GM12873 (cell line): ENCODE results near the gene MTLN.

ENCODE experiments used
- TF ChIP-seq, protein P1 (sequence below): IDR thresholded peaks from 2 replicates; pipeline ENCODE4 v1.5.1; 2012; ENCODE audit warnings: low read depth, mild to moderate bottlenecking, moderate library complexity, low read length, control low read depth; ENCODE audit not compliant: insufficient read depth; ENCODE audit errors: missing control alignments

The MTLN gene, protein sequence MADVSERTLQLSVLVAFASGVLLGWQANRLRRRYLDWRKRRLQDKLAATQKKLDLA

GRCh38 chr2:110211938-110212858 is at the start of gene MTLN:
TSS of gene MTLN (minus strand) at chr2:110212547. CDS start at chr2:110212525, 22 bp downstream.
- TF ChIP-seq, protein P1, sequence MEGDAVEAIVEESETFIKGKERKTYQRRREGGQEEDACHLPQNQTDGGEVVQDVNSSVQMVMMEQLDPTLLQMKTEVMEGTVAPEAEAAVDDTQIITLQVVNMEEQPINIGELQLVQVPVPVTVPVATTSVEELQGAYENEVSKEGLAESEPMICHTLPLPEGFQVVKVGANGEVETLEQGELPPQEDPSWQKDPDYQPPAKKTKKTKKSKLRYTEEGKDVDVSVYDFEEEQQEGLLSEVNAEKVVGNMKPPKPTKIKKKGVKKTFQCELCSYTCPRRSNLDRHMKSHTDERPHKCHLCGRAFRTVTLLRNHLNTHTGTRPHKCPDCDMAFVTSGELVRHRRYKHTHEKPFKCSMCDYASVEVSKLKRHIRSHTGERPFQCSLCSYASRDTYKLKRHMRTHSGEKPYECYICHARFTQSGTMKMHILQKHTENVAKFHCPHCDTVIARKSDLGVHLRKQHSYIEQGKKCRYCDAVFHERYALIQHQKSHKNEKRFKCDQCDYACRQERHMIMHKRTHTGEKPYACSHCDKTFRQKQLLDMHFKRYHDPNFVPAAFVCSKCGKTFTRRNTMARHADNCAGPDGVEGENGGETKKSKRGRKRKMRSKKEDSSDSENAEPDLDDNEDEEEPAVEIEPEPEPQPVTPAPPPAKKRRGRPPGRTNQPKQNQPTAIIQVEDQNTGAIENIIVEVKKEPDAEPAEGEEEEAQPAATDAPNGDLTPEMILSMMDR: no peak

DNA sequence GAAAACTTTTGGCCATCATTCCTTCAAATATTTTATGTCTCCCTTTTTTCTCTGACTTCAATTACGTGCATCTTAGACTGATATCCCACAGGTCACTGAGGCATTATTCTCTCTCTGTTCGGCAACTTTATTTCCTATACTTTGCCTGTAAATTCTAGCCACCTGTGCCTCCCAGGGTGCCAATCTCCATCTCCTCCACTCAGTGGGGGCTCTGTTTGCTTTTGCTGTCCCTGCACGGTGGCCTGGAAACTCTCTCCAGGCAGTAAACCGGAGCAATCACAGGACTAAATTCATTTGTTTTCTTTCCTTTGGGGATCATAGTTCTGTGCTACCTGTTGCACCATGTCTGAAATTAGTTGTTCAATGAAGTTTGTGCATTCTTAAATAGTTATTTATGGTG is 9.6 kb upstream of the MTLN start:
- TF ChIP-seq, protein P1: no peak

- TF ChIP-seq, protein P1: no peak
Measured at GRCh38 chr2:110220190-110220564, 7.8 kb upstream of the MTLN start.

DNA sequence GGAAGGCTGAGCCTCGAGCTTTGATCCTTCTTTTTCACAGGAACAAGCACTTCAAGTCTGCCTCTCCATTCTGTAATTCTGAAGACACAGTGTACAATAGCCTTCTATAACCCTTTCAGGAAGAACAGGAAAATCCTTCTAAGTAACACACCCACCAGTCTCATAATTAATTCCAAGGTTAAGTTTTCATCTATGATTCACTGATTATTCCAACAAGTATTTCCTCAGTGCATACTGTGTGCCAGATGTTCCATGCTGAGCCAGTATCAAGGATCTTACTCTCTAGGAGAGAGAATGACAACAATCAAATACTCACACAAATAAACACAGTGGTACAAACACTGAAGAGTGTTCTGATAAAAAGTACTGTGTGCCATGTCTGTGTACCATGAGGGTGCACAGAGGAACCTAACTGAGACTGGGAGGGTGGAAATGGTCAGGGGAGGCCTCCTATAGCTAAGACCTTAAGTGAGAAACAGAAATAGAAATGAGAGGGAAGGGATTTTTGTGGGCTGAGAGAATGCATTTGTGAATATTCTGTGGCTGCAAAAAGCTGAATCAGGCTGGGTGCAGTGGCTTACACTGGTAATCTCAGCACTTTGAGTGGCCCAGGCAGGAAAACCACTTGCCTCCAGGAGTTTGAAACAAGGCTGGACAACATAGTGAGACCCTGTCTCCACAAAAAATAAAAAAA is 7.3 kb upstream of the MTLN start:
- TF ChIP-seq, protein P1: no peak

DNA sequence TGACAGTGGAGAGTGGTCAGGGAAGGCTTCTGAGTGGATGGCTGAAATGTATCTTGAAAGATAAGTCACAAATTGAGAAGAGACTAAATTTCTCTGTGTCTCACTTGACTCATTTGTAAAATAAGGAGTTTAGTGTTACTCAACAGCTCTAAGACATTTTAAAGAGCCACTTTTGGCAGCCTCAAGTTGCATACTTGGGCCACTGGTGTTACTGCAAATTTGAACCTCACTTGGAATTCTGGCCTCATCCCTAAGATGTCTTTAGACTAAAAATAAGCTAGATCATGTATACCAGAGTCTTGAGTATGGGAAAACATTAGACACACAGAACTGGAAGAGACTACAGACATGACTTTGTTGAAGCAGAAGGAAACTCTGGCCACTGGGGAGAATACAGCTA is 4.5 kb upstream of the MTLN start:
- TF ChIP-seq, protein P1: no peak

DNA sequence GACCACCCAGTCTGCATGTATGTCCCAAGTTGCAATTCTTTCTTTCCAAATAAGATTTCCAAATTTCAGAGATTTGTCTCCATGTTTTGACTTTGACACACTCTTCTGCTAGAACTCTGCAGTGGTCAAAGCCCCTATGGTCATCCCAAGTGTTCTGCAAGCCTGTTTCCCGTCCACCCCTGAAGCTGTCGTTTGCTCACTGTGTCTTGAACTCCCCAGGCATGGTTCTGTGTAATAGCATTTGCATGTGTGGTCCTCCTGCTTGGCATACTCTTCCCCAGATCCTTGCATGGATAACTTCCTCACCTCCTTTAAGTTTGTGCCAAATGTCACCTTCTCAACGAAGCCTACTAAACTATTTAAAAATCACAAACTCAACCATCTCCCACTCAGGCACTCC is 3.9 kb upstream of the MTLN start:
- TF ChIP-seq, protein P1: no peak

- TF ChIP-seq, protein P1: no peak
Measured at GRCh38 chr2:110215566-110216158, 3.3 kb upstream of the MTLN start.
